GM23338 (cell line): ENCODE measurements around the gene ARHGAP4. TPM values are rescaled to one million over a fixed set of nuclear protein-coding genes. Genes with fewer than 3 reads are reported as not detected.

ENCODE experiments used
- ATAC-seq: fragments of 200-7000 bp; cut with Tn5 transposase; 3 replicates; pipeline ENCODE4 v1.9.1; 2020
- DNase-seq: peaks from one replicate; pipeline ENCODE4 v3.0.0-alpha.2; 2015; ENCODE audit warnings: low spot score
- H2AFZ ChIP-seq: fragments of 200-600 bp; sonication (generic); 2 replicates; pipeline ENCODE4 v1.8.0; 2016; ENCODE audit warnings: antibody characterized with exemption, mild to moderate bottlenecking, moderate library complexity
- H3F3A ChIP-seq: fragments of 200-600 bp; sonication (generic); replicated peaks from 2 replicates; pipeline ENCODE4 v1.8.0; 2017; ENCODE audit warnings: antibody characterized with exemption, mixed run types, low read depth
- H3K27ac ChIP-seq: fragments of 200-600 bp; sonication (generic); 2 replicates; pipeline ENCODE4 v1.6.1; 2016; ENCODE audit warnings: low read depth
- H3K27me3 ChIP-seq: fragments of 200-600 bp; sonication (generic); 2 replicates; pipeline ENCODE4 v1.8.0; 2016; ENCODE audit warnings: mild to moderate bottlenecking, mixed run types, moderate library complexity; ENCODE audit not compliant: insufficient read depth
- H3K36me3 ChIP-seq: fragments of 200-600 bp; sonication (generic); 2 replicates; pipeline ENCODE4 v1.8.0; 2016; ENCODE audit warnings: mild to moderate bottlenecking; ENCODE audit not compliant: insufficient read depth
- H3K4me1 ChIP-seq: fragments of 200-600 bp; sonication (generic); 2 replicates; pipeline ENCODE4 v1.8.0; 2016; ENCODE audit warnings: mild to moderate bottlenecking, moderate library complexity; ENCODE audit not compliant: insufficient read depth
- H3K4me2 ChIP-seq: fragments of 200-600 bp; sonication (generic); 2 replicates; pipeline ENCODE4 v1.7.1; 2017; ENCODE audit warnings: mixed run types
- H3K4me3 ChIP-seq: fragments of 200-600 bp; sonication (generic); 2 replicates; pipeline ENCODE4 v1.6.1; 2016; ENCODE audit warnings: mixed run types
- H3K79me2 ChIP-seq: fragments of 200-600 bp; sonication (generic); replicated peaks from 2 replicates; pipeline ENCODE4 v1.8.0; 2017; ENCODE audit warnings: mild to moderate bottlenecking; ENCODE audit not compliant: insufficient read depth
- H3K9me2 ChIP-seq: fragments of 200-600 bp; sonication (generic); 2 replicates; pipeline ENCODE4 v1.8.0; 2017; ENCODE audit not compliant: insufficient read depth
- H4K20me1 ChIP-seq: fragments of 200-600 bp; sonication (generic); replicated peaks from 2 replicates; pipeline ENCODE4 v1.8.0; 2017; ENCODE audit warnings: mild to moderate bottlenecking; ENCODE audit not compliant: insufficient read depth
- H3K27ac Mint-ChIP-seq: 2 replicates; pipeline ENCODE4 v1.8.0; 2020; ENCODE audit warnings: inconsistent platforms, mild to moderate bottlenecking, moderate library complexity, mixed read lengths
- H3K27me3 Mint-ChIP-seq: 3 replicates; pipeline ENCODE4 v1.8.0; 2022; ENCODE audit warnings: low read depth, mild to moderate bottlenecking, moderate library complexity, mixed read lengths, inconsistent platforms; ENCODE audit not compliant: insufficient read depth, poor library complexity
- H3K36me3 Mint-ChIP-seq: 3 replicates; pipeline ENCODE4 v1.8.0; 2021; ENCODE audit warnings: low read depth, mild to moderate bottlenecking, inconsistent platforms, moderate library complexity, mixed read lengths
- H3K4me1 Mint-ChIP-seq: 3 replicates; pipeline ENCODE4 v1.8.0; 2020; ENCODE audit warnings: mild to moderate bottlenecking, inconsistent platforms, mixed read lengths
- H3K4me3 Mint-ChIP-seq: 3 replicates; pipeline ENCODE4 v1.8.0; 2021; ENCODE audit warnings: moderate library complexity, mild to moderate bottlenecking, inconsistent platforms, mixed read lengths
- H3K9me3 Mint-ChIP-seq: 3 replicates; pipeline ENCODE4 v1.8.0; 2020; ENCODE audit warnings: moderate library complexity, mild to moderate bottlenecking, inconsistent platforms, mixed read lengths
- CREB1 ChIP-seq: fragments of 250-450 bp; sonication (Bioruptor Pico); IDR thresholded peaks from 2 replicates; pipeline ENCODE4 v1.5.0; 2020; ENCODE audit warnings: low read depth, mild to moderate bottlenecking, moderate library complexity
- CTCF ChIP-seq, 2 experiments: fragments of 200-600 bp in 1 of 2; sonication (generic) in 1 of 2; conservative IDR thresholded peaks; 2 replicates each; pipeline versions ENCODE4 v1.5.1 to v1.6.1; 2016 to 2017; ENCODE audit warnings: antibody characterized with exemption in 2 of 2, low read depth in 2 of 2, mild to moderate bottlenecking in 2 of 2, moderate library complexity in 1 of 2
- ETS1 ChIP-seq: IDR thresholded peaks from 2 replicates; pipeline ENCODE4 v1.6.1; 2016; ENCODE audit warnings: antibody characterized with exemption
- EZH2 ChIP-seq: fragments of 200-600 bp; sonication (generic); IDR thresholded peaks from one replicate; pipeline ENCODE4 v1.8.0; 2017; ENCODE audit warnings: antibody characterized with exemption, mild to moderate bottlenecking, low read depth; ENCODE audit not compliant: unreplicated experiment
- EZH2phosphoT487 ChIP-seq: fragments of 200-600 bp; sonication (generic); IDR thresholded peaks from one replicate; pipeline ENCODE4 v1.8.1; 2018; ENCODE audit warnings: antibody characterized with exemption; ENCODE audit not compliant: unreplicated experiment
- JUNB ChIP-seq: IDR thresholded peaks from one replicate; pipeline ENCODE4 v1.6.1; 2016; ENCODE audit warnings: antibody characterized with exemption; ENCODE audit not compliant: unreplicated experiment
- NANOG ChIP-seq: IDR thresholded peaks from 2 replicates; pipeline ENCODE4 v1.6.1; 2016; ENCODE audit warnings: antibody characterized with exemption, borderline replicate concordance
- POLR2AphosphoS5 ChIP-seq: IDR thresholded peaks from 2 replicates; pipeline ENCODE4 v1.6.1; 2016; ENCODE audit warnings: antibody characterized with exemption, low read depth
- REST ChIP-seq: IDR thresholded peaks from one replicate; pipeline ENCODE4 v1.6.1; 2018; ENCODE audit warnings: antibody characterized with exemption; ENCODE audit not compliant: unreplicated experiment
- STAT1 ChIP-seq: IDR thresholded peaks from one replicate; pipeline ENCODE4 v1.6.1; 2016; ENCODE audit warnings: antibody characterized with exemption; ENCODE audit not compliant: unreplicated experiment
- ZNF114 ChIP-seq: fragments of 250-450 bp; sonication (Bioruptor Pico); IDR thresholded peaks from 2 replicates; pipeline ENCODE4 v1.5.0; 2020; ENCODE audit warnings: mild to moderate bottlenecking, moderate library complexity
- ZNF331 ChIP-seq: fragments of 250-450 bp; sonication (Bioruptor Pico); IDR thresholded peaks from 2 replicates; pipeline ENCODE4 v1.5.0; 2020; ENCODE audit warnings: low read depth, mild to moderate bottlenecking, moderate library complexity
- ZNF462 ChIP-seq: fragments of 250-450 bp; sonication (Bioruptor Pico); IDR thresholded peaks from 2 replicates; pipeline ENCODE4 v1.5.0; 2020; ENCODE audit warnings: mild to moderate bottlenecking, moderate library complexity
- polyA plus RNA-seq: library from polyadenylated mRNA; unstranded; fragments of >200 nt; fragmentation: Nextera tagmentation; extraction: Ambion mirVana; gene quantifications from 2 replicates; pipeline ENCODE4 v1.2.1, GENCODE V29; 2016
- total RNA-seq: library from RNA; depleted of rRNA; stranded (reverse); fragments of >200 nt; shearing (Covaris generic); gene quantifications from 2 replicates; pipeline ENCODE4 v1.2.3, GENCODE V29; 2014

ARHGAP4 gene
- total and polyA plus RNA-seq, 2 experiments from 2014 or later: 21.5 to 59.5 TPM

- no peak for TF ChIP-seq ZNF114 (CRISPR knock-in tag)
Observed at GRCh38 chrX:153965406-153965805, 39.3 kb upstream of the ARHGAP4 start (continued).

- TF ChIP-seq POLR2AphosphoS5: no peak
- no peak for TF ChIP-seq JUNB
- no peak for TF ChIP-seq REST
- no peak for TF ChIP-seq ETS1
- no peak for TF ChIP-seq NANOG
- no peak for TF ChIP-seq CREB1 (CRISPR knock-in tag)
- no peak for TF ChIP-seq STAT1
- TF ChIP-seq EZH2phosphoT487: no peak
- TF ChIP-seq ZNF331 (CRISPR knock-in tag): no peak
- no peak for TF ChIP-seq EZH2
- no peak for TF ChIP-seq CTCF (conservative IDR thresholded peaks at IDR 0.05; ENCODE audit: low read depth in 2 of 2)
- no peak for TF ChIP-seq ZNF114 (CRISPR knock-in tag)
- TF ChIP-seq ZNF462 (CRISPR knock-in tag): no peak
- no peak for DNase-seq
- H3K9me2 ChIP-seq: no peaks in the 10 kb centered on the region
- peaks cover 19% of the 10 kb centered on the region for H3K4me1 Mint-ChIP-seq
- no peak overlapping the region for H3K4me3 Mint-ChIP-seq
- peaks cover 12% of the 10 kb centered on the region for H3K4me1 ChIP-seq
- no peaks in the 10 kb centered on the region for H3K36me3 ChIP-seq
- H3K79me2 ChIP-seq: peaks cover 63% of the 10 kb centered on the region
- no peaks in the 10 kb centered on the region for H3K27me3 ChIP-seq
- H3K27ac ChIP-seq: no peak overlapping the region
- no peak overlapping the region for H3K4me2 ChIP-seq
- H3K36me3 Mint-ChIP-seq: peaks cover 56% of the 10 kb centered on the region
- peaks cover 14% of the 10 kb centered on the region for H3K27me3 Mint-ChIP-seq
- no peak for ATAC-seq
- no peaks in the 10 kb centered on the region; the same call in 2 of the 3 replicates for H3K9me3 Mint-ChIP-seq
- no peaks in the 10 kb centered on the region for H3F3A ChIP-seq
- no peak overlapping the region for H3K4me3 ChIP-seq
- H4K20me1 ChIP-seq: peaks cover 17% of the 10 kb centered on the region
- no peak overlapping the region for H2AFZ ChIP-seq
- H3K27ac Mint-ChIP-seq: no peak overlapping the region
Observed at GRCh38 chrX:153964105-153964504, 38.0 kb upstream of the ARHGAP4 start.
